Spleen (tissue), 7 donors: ENCODE data around the gene CRACDL.

Experiments used
- CTCF ChIP-seq, 11 experiments: fragments of 200-600 bp in 7 of 11; fragments of 450-650 bp in 4 of 11; sonication (generic) in 4 of 11; IDR thresholded peaks in 8 of 11; conservative IDR thresholded peaks in 3 of 11; 1 replicate in 7 of 11; 2 replicates in 4 of 11; pipeline versions ENCODE4 v1.4.0 to v1.8.0; 2016 to 2021; ENCODE audit warnings: antibody characterized with exemption in 11 of 11, inconsistent platforms in 4 of 11, mild to moderate bottlenecking in 1 of 11
- POLR2A ChIP-seq, 3 donors: fragments of 450-650 bp; IDR thresholded peaks; one replicate each; pipeline ENCODE4 v1.5.1; 2017; ENCODE audit warnings: antibody characterized with exemption in 3 of 3, mild to moderate bottlenecking in 1 of 3
- POLR2AphosphoS5 ChIP-seq, 3 donors: sonication (generic); formaldehyde crosslinking; IDR thresholded peaks; one replicate each; pipeline ENCODE4 v1.5.1; 2017; ENCODE audit warnings: antibody characterized with exemption in 3 of 3
- donor health status: DM: no; HTN: no; CAD: no; lungs with moderate emphysema.
- donor health status: DM: no; HTN: no; CAD: no.
- donor health status: DM: no; HTN: no; CAD: no.

GRCh38 chr2:98959810-98960507, 23.9 kb upstream of the CRACDL start:
- no peak for TF ChIP-seq CTCF (IDR thresholded peaks at IDR 0.05 in 8 of 11, conservative IDR thresholded peaks at IDR 0.05 in 3 of 11)
- TF ChIP-seq POLR2AphosphoS5 (IDR thresholded peaks at IDR 0.05), result no peak
- TF ChIP-seq POLR2A (IDR thresholded peaks at IDR 0.05), result no peak
